Neural progenitor cell (in vitro differentiated cells): ENCODE data around the gene AMBN. TPM values are rescaled to one million over a fixed set of nuclear protein-coding genes. Genes with fewer than 3 reads are reported as not detected.

Experiments
- DNase-seq: peaks from one replicate; pipeline ENCODE4 v3.0.0-alpha.2; 2016; ENCODE audit warnings: low spot score
- H2AFZ ChIP-seq: fragments of 200-600 bp; sonication (generic); replicated peaks from 2 replicates; pipeline ENCODE4 v1.6.1; 2016; ENCODE audit warnings: antibody characterized with exemption
- H3F3A ChIP-seq: fragments of 200-600 bp; sonication (generic); 2 replicates; pipeline ENCODE4 v1.6.1; 2016; ENCODE audit warnings: antibody characterized with exemption, low read depth
- H3K27ac ChIP-seq: fragments of 200-600 bp; sonication (generic); 2 replicates; pipeline ENCODE4 v1.5.1; 2016; ENCODE audit warnings: mild to moderate bottlenecking
- H3K27me3 ChIP-seq: fragments of 200-600 bp; sonication (generic); 2 replicates; pipeline ENCODE4 v1.6.1; 2016; ENCODE audit warnings: mild to moderate bottlenecking, moderate library complexity
- H3K36me3 ChIP-seq: fragments of 200-600 bp; sonication (generic); 2 replicates; pipeline ENCODE4 v1.5.1; 2016
- H3K4me1 ChIP-seq: fragments of 200-600 bp; sonication (generic); 2 replicates; pipeline ENCODE4 v1.6.1; 2016; ENCODE audit warnings: mixed run types
- H3K4me2 ChIP-seq: fragments of 200-600 bp; sonication (generic); 2 replicates; pipeline ENCODE4 v1.6.1; 2016
- H3K4me3 ChIP-seq: fragments of 200-600 bp; sonication (generic); 2 replicates; pipeline ENCODE4 v1.5.1; 2016
- H3K79me2 ChIP-seq: fragments of 200-600 bp; sonication (generic); 2 replicates; pipeline ENCODE4 v1.6.1; 2016; ENCODE audit warnings: low read depth
- H3K9ac ChIP-seq: fragments of 200-600 bp; sonication (generic); 2 replicates; pipeline ENCODE4 v1.6.1; 2016
- H3K9me3 ChIP-seq: fragments of 200-600 bp; sonication (generic); 2 replicates; pipeline ENCODE4 v1.5.1; 2016; ENCODE audit warnings: low read depth
- H4K20me1 ChIP-seq: fragments of 200-600 bp; sonication (generic); 2 replicates; pipeline ENCODE4 v1.6.1; 2016; ENCODE audit warnings: low read depth
- H3K27ac Mint-ChIP-seq: 3 replicates; pipeline ENCODE4 v1.8.0; 2021; ENCODE audit warnings: mixed read lengths
- H3K27me3 Mint-ChIP-seq: 2 replicates; pipeline ENCODE4 v1.8.0; 2022; ENCODE audit warnings: low read depth, mild to moderate bottlenecking, inconsistent platforms, moderate library complexity, mixed read lengths; ENCODE audit not compliant: insufficient read depth
- H3K36me3 Mint-ChIP-seq: 3 replicates; pipeline ENCODE4 v1.8.0; 2021; ENCODE audit warnings: mixed read lengths
- H3K4me1 Mint-ChIP-seq: 3 replicates; pipeline ENCODE4 v1.8.0; 2021; ENCODE audit warnings: mixed read lengths
- H3K4me3 Mint-ChIP-seq: 3 replicates; pipeline ENCODE4 v1.8.0; 2021; ENCODE audit warnings: mild to moderate bottlenecking, moderate library complexity, mixed read lengths
- H3K9me3 Mint-ChIP-seq: 3 replicates; pipeline ENCODE4 v1.8.0; 2020; ENCODE audit warnings: mixed read lengths
- EZH2 ChIP-seq: fragments of 200-600 bp; sonication (generic); IDR thresholded peaks from 2 replicates; pipeline ENCODE4 v1.6.1; 2017; ENCODE audit warnings: antibody characterized with exemption, mild to moderate bottlenecking, moderate library complexity
- EZH2phosphoT487 ChIP-seq: fragments of 200-600 bp; sonication (generic); IDR thresholded peaks from 2 replicates; pipeline ENCODE4 v1.6.1; 2017; ENCODE audit warnings: antibody characterized with exemption
- total RNA-seq: library from RNA; depleted of rRNA; stranded (reverse); fragments of >200 nt; gene quantifications from 2 replicates; pipeline ENCODE4 v1.2.3, GENCODE V29; 2015; ENCODE audit warnings: low replicate concordance
- TF ChIP-seq, protein P1 (sequence below): fragments of 200-600 bp; sonication (generic); IDR thresholded peaks from 2 replicates; pipeline ENCODE4 v1.5.1; 2017; ENCODE audit warnings: antibody characterized with exemption, mild to moderate bottlenecking

The AMBN gene
- total RNA-seq, 1 donor from 2014 or later, result not detected

DNA sequence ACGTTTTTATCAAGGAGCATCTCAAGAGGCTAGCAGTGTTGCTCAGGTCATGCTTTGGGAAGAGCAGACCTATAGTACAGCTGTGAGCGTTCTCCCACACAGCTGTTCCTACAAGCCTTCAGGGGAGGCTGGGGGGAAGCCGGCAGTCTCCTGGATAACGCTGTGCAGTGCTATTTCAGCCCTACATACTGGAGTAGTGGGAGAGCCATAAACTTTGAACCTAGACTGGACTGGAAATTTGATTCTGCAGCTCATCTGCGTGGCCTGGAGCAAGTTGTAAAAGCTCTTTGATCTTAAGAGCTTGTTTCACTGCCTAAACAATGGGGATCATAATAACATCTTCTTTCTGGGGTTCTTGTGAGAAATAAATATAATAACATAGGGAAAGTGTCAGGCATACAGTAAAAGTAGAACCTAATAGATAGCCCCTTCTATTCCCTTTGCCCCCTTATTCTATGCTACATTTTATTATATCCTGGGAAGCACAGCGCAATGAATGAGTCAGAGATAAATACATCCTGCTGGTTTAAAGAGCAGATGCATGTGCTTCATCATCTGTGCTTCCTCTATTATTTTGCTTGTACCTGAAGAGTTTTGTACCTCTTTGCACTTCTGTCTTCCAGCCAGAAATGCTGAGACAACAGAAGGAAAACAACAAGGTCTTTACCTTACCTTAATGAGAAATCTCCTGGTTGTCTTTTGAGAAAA is 14.7 kb upstream of the AMBN start:
- Histone ChIP-seq H4K20me1 (no peaks in the 10 kb centered on the region), H3K4me2 (no peak overlapping the region), H3F3A (no peaks in the 10 kb centered on the region), H3K4me3 (no peak overlapping the region), H3K9me3 (no peaks in the 10 kb centered on the region), H3K27me3 (no peaks in the 10 kb centered on the region), H2AFZ (no peak overlapping the region), H3K36me3 (no peaks in the 10 kb centered on the region), H3K79me2 (no peaks in the 10 kb centered on the region), H3K4me1 (peaks cover 10% of the 10 kb centered on the region), H3K27ac (no peak overlapping the region), H3K9ac (no peak overlapping the region)
- Mint-ChIP-seq H3K9me3 (no peaks in the 10 kb centered on the region), H3K36me3 (no peaks in the 10 kb centered on the region), H3K27ac (no peak overlapping the region), H3K4me3 (no peak overlapping the region), H3K4me1 (peaks cover 7% of the 10 kb centered on the region), H3K27me3 (peaks cover 5% of the 10 kb centered on the region)
- no peak for DNase-seq
- TF ChIP-seq EZH2, result no peak
- no peak for TF ChIP-seq EZH2phosphoT487
- TF ChIP-seq, protein P1, sequence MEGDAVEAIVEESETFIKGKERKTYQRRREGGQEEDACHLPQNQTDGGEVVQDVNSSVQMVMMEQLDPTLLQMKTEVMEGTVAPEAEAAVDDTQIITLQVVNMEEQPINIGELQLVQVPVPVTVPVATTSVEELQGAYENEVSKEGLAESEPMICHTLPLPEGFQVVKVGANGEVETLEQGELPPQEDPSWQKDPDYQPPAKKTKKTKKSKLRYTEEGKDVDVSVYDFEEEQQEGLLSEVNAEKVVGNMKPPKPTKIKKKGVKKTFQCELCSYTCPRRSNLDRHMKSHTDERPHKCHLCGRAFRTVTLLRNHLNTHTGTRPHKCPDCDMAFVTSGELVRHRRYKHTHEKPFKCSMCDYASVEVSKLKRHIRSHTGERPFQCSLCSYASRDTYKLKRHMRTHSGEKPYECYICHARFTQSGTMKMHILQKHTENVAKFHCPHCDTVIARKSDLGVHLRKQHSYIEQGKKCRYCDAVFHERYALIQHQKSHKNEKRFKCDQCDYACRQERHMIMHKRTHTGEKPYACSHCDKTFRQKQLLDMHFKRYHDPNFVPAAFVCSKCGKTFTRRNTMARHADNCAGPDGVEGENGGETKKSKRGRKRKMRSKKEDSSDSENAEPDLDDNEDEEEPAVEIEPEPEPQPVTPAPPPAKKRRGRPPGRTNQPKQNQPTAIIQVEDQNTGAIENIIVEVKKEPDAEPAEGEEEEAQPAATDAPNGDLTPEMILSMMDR, result no peak

DNA sequence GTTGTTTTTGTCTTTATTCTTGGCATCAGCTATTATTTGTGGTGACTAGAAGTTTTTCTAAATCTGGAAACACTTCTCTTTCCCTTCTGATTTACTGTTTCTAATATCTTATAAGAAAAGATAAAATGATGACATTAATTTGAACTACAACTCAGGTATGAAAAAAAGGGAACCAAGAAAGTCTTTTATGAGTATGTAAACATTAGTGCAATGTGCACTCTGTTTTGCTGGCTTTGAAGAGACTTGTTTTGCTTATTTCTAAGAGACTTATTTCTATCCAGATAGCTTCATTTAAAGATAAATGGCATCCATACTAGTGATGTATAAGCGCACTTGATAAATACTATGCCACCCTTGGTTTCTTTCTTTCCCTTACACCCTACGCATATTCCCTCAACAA is 10.1 kb upstream of the AMBN start:
- Mint-ChIP-seq H3K9me3 (no peaks in the 10 kb centered on the region), H3K4me3 (no peak overlapping the region)
- no peak overlapping the region for H2AFZ ChIP-seq

DNA sequence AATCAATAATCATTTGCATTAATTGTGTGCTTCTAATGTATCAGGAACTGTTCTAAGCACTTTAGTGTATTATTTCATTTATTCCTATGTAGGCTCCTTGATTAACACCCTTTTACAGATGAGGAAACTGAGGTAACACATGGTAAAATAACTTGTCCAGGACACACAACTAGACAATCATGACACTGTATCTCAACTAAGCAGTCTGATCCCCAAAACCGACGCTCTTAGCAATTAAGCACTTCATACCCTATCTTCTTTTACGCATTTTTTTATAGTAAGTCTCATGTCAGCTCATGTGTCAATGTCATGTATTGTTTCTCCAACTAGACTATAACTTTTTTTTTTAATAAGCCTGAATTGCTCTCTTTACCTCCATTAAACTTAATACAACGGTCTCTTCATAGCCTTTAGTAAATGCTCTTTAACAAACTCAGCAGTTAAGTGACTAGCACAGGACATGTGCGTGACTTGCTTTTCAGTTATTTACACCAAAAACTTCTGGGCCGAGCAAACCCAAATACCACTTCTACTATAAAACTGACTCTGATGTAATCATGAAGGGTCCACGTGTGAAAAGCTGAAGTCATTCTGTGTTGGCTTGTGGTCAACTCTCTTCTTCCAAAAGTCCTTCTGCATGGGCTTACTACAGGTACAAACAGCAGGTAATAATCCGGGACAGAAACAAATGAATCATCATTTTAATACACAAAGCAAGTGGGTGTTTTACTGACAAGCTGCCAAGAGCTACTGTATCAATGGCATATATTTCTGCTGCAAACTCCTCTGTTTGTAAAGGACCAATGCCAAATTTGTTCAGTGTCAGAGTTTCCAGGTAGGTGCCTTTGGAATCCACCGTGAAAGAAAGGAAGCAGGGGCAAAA is 7.9 kb upstream of the AMBN start:
- H3K9ac ChIP-seq, result no peak overlapping the region
- no peak overlapping the region for H3K4me3 Mint-ChIP-seq
- no peaks in the 10 kb centered on the region for H4K20me1 ChIP-seq
- no peak overlapping the region for H3K4me2 ChIP-seq
- H3K9me3 Mint-ChIP-seq, result no peaks in the 10 kb centered on the region
- DNase-seq, result no peak
- no peaks in the 10 kb centered on the region for H3K4me1 Mint-ChIP-seq
- H3K27ac Mint-ChIP-seq, result no peak overlapping the region
- no peaks in the 10 kb centered on the region for H3K27me3 ChIP-seq
- peaks cover 4% of the 10 kb centered on the region for H3K4me1 ChIP-seq
- no peaks in the 10 kb centered on the region for H3K9me3 ChIP-seq
- no peaks in the 10 kb centered on the region for H3F3A ChIP-seq
- no peaks in the 10 kb centered on the region for H3K36me3 ChIP-seq
- no peak overlapping the region for H3K27ac ChIP-seq
- H3K4me3 ChIP-seq, result no peak overlapping the region
- no peak overlapping the region for H2AFZ ChIP-seq
- H3K36me3 Mint-ChIP-seq, result no peaks in the 10 kb centered on the region
- TF ChIP-seq, protein P1, result no peak
- TF ChIP-seq EZH2phosphoT487 (no peak), EZH2 (no peak)
- peaks cover 2% of the 10 kb centered on the region for H3K27me3 Mint-ChIP-seq
- no peaks in the 10 kb centered on the region for H3K79me2 ChIP-seq

More for the DNA sequence above, 10.1 kb upstream of the AMBN start:
- no peaks in the 10 kb centered on the region for H3F3A ChIP-seq
- H4K20me1 ChIP-seq, result no peaks in the 10 kb centered on the region
- H3K9me3 ChIP-seq, result no peaks in the 10 kb centered on the region
- H3K27me3 Mint-ChIP-seq, result peaks cover 5% of the 10 kb centered on the region
- no peak overlapping the region for H3K27ac Mint-ChIP-seq
- H3K4me2 ChIP-seq, result no peak overlapping the region
- H3K4me1 Mint-ChIP-seq, result peaks cover 7% of the 10 kb centered on the region
- peaks cover 4% of the 10 kb centered on the region for H3K4me1 ChIP-seq
- H3K79me2 ChIP-seq, result no peaks in the 10 kb centered on the region
- H3K9ac ChIP-seq, result no peak overlapping the region
- H3K36me3 Mint-ChIP-seq, result no peaks in the 10 kb centered on the region
- no peak for DNase-seq
- no peak overlapping the region for H3K27ac ChIP-seq
- TF ChIP-seq EZH2 (no peak), EZH2phosphoT487 (no peak)
- TF ChIP-seq, protein P1, result no peak
- no peaks in the 10 kb centered on the region for H3K36me3 ChIP-seq
- no peak overlapping the region for H3K4me3 ChIP-seq
- no peaks in the 10 kb centered on the region for H3K27me3 ChIP-seq
